HUES48 (cell line): Measurements from ENCODE around the gene HTRA3.

Source experiments
- H3K27ac ChIP-seq: one replicate; pipeline ENCODE4 v1.7.0; 2013; ENCODE audit warnings: low read depth, low read length, inconsistent platforms
- H3K27me3 ChIP-seq: 2 replicates; pipeline ENCODE4 v1.6.1; 2013; ENCODE audit warnings: mild to moderate bottlenecking, low read length; ENCODE audit not compliant: control insufficient read depth, insufficient read depth
- H3K36me3 ChIP-seq: 2 replicates; pipeline ENCODE4 v1.6.1; 2013; ENCODE audit warnings: low read length; ENCODE audit not compliant: control insufficient read depth, insufficient read depth
- H3K4me1 ChIP-seq: 2 replicates; pipeline ENCODE4 v1.6.1; 2013; ENCODE audit warnings: mild to moderate bottlenecking, low read length; ENCODE audit not compliant: control insufficient read depth, insufficient read depth
- H3K4me3 ChIP-seq: 2 replicates; pipeline ENCODE4 v1.5.1; 2013; ENCODE audit warnings: mild to moderate bottlenecking, low read depth, low read length
- H3K9ac ChIP-seq: 2 replicates; pipeline ENCODE4 v1.6.1; 2013; ENCODE audit warnings: mild to moderate bottlenecking, low read depth, low read length, moderate library complexity
- H3K9me3 ChIP-seq: 2 replicates; pipeline ENCODE4 v1.6.1; 2013; ENCODE audit warnings: low read length; ENCODE audit not compliant: control insufficient read depth, insufficient read depth

Gene HTRA3

GRCh38 chr4:8291701-8292477, 22.3 kb downstream of the HTRA3 start:
- no peaks in the 10 kb centered on the region for H3K4me1 ChIP-seq
- no peak overlapping the region for H3K4me3 ChIP-seq
- H3K27me3 ChIP-seq, result no peaks in the 10 kb centered on the region
- no peak overlapping the region for H3K27ac ChIP-seq
- no peaks in the 10 kb centered on the region for H3K9me3 ChIP-seq
- no peaks in the 10 kb centered on the region for H3K36me3 ChIP-seq
- no peak overlapping the region for H3K9ac ChIP-seq

DNA sequence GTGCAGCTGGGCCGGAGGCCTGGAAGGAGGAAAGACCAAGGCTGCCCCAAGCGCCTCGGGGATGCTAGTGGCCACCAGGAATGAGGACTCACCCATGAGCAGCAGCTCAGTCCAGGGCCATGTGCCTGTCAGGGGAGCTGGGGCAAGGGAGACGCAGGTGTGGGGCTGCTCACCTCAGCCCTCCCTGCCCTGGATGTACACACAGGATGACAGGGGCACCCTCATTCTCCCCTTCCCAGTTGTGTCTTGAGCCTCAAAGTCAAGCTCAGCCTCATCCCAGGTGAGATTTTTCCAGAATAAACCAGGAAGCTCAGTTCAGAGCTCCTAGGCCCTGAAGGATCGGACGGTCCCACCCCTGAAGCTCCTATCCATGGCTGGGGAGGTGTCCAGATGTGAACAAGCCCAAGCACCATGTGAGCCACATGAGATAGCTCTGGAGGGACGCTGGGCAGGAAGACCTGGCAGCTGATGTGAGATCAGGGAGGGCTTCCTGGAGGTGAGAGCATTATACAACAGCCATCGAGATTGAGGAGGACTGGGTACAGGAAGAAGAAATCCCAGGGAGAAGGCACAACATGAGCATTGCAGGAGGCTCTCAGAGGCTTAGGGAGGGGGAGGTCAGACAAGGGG, 23.0 kb downstream of the HTRA3 start:
- H3K27me3 ChIP-seq, result no peaks in the 10 kb centered on the region

GRCh38 chr4:8293131-8293975, 23.8 kb downstream of the HTRA3 start:
- Histone ChIP-seq H3K27me3 (no peaks in the 10 kb centered on the region), H3K9me3 (no peaks in the 10 kb centered on the region), H3K4me1 (no peaks in the 10 kb centered on the region), H3K36me3 (no peaks in the 10 kb centered on the region), H3K9ac (no peak overlapping the region), H3K27ac (no peak overlapping the region), H3K4me3 (no peak overlapping the region)

More for the DNA sequence above, 23.0 kb downstream of the HTRA3 start:
- Histone ChIP-seq H3K9ac (no peak overlapping the region), H3K4me1 (no peaks in the 10 kb centered on the region), H3K27ac (no peak overlapping the region), H3K9me3 (no peaks in the 10 kb centered on the region), H3K36me3 (no peaks in the 10 kb centered on the region), H3K4me3 (no peak overlapping the region)

- no peak overlapping the region for H3K9ac ChIP-seq
- H3K36me3 ChIP-seq, result no peaks in the 10 kb centered on the region
- H3K9me3 ChIP-seq, result no peaks in the 10 kb centered on the region
Observed at GRCh38 chr4:8294036-8294435, 24.5 kb downstream of the HTRA3 start.

GRCh38 chr4:8294775-8295174, 25.2 kb downstream of the HTRA3 start:
- no peaks in the 10 kb centered on the region for H3K9me3 ChIP-seq
- no peak overlapping the region for H3K9ac ChIP-seq
- no peaks in the 10 kb centered on the region for H3K4me1 ChIP-seq
- no peak overlapping the region for H3K4me3 ChIP-seq
- no peaks in the 10 kb centered on the region for H3K27me3 ChIP-seq
- no peak overlapping the region for H3K27ac ChIP-seq
- H3K36me3 ChIP-seq, result no peaks in the 10 kb centered on the region

More at GRCh38 chr4:8294036-8294435, 24.5 kb downstream of the HTRA3 start:
- Histone ChIP-seq H3K4me1 (no peaks in the 10 kb centered on the region), H3K27me3 (no peaks in the 10 kb centered on the region), H3K27ac (no peak overlapping the region), H3K4me3 (no peak overlapping the region)

GRCh38 chr4:8295471-8295870, 25.9 kb downstream of the HTRA3 start:
- no peaks in the 10 kb centered on the region for H3K27me3 ChIP-seq
- no peak overlapping the region for H3K4me3 ChIP-seq
- H3K9ac ChIP-seq, result no peak overlapping the region
- H3K27ac ChIP-seq, result no peak overlapping the region
- no peaks in the 10 kb centered on the region for H3K9me3 ChIP-seq
- no peaks in the 10 kb centered on the region for H3K4me1 ChIP-seq
- no peaks in the 10 kb centered on the region for H3K36me3 ChIP-seq

DNA sequence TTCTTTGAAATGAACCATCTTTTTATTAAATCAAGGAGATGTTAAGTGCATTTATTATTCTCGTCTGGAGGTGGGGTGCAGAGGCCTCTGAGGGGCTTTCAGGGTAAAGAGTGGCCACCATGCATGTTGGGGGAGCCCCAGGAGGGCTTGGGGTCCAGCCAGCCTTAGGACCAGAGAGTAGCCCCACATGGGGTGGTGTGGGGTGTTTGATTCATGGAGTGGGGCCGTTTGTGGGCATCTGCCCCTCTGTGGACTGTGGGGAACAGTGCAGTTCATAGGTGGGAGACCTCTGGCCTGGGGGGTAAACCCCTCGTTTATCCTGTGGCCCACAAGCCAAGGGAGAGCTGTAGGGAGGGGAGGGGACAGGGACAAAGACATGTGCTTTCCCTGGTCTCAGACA, 26.9 kb downstream of the HTRA3 start:
- H3K27me3 ChIP-seq, result no peaks in the 10 kb centered on the region
- no peaks in the 10 kb centered on the region for H3K9me3 ChIP-seq
- no peak overlapping the region for H3K27ac ChIP-seq
- H3K9ac ChIP-seq, result no peak overlapping the region
- no peaks in the 10 kb centered on the region for H3K36me3 ChIP-seq
- no peak overlapping the region for H3K4me3 ChIP-seq
- no peaks in the 10 kb centered on the region for H3K4me1 ChIP-seq

GRCh38 chr4:8297141-8297601, 27.6 kb downstream of the HTRA3 start:
- H3K9ac ChIP-seq, result no peak overlapping the region
- no peak overlapping the region for H3K27ac ChIP-seq

GRCh38 chr4:8297691-8298485, 28.3 kb downstream of the HTRA3 start:
- Histone ChIP-seq H3K27me3 (no peaks in the 10 kb centered on the region), H3K4me1 (no peaks in the 10 kb centered on the region), H3K9ac (no peak overlapping the region), H3K27ac (no peak overlapping the region), H3K4me3 (no peak overlapping the region), H3K9me3 (no peaks in the 10 kb centered on the region), H3K36me3 (no peaks in the 10 kb centered on the region)

More at GRCh38 chr4:8297141-8297601, 27.6 kb downstream of the HTRA3 start:
- Histone ChIP-seq H3K4me1 (no peaks in the 10 kb centered on the region), H3K4me3 (no peak overlapping the region), H3K27me3 (no peaks in the 10 kb centered on the region), H3K9me3 (no peaks in the 10 kb centered on the region), H3K36me3 (no peaks in the 10 kb centered on the region)

- Histone ChIP-seq H3K4me3 (no peak overlapping the region), H3K27me3 (no peaks in the 10 kb centered on the region), H3K9ac (no peak overlapping the region)
Observed at GRCh38 chr4:8300832-8301231, 31.3 kb downstream of the HTRA3 start.

More at GRCh38 chr4:8300832-8301231, 31.3 kb downstream of the HTRA3 start:
- Histone ChIP-seq H3K36me3 (no peaks in the 10 kb centered on the region), H3K4me1 (no peaks in the 10 kb centered on the region), H3K27ac (no peak overlapping the region), H3K9me3 (no peaks in the 10 kb centered on the region)
